IMR-90 (cell line): Measurements from ENCODE around the gene RNF41. TPM values are rescaled to one million over a fixed set of nuclear protein-coding genes. Genes with fewer than 3 reads are reported as not detected.

ENCODE experiments used
- ATAC-seq: fragments of 200-7000 bp; cut with Tn5 transposase; 2 replicates; pipeline ENCODE4 v1.9.1; 2020; ENCODE audit warnings: low read depth, mild to moderate bottlenecking, moderate library complexity
- BruUV-seq: library from RNA; stranded (reverse); fragments of 400-500 nt; replicated peaks from 2 replicates; lab custom pipeline; 2021; lab: Mats Ljungman, UMichigan
- CTCF ChIA-PET: fragments of 300-600 bp; formaldehyde crosslinking; extraction: SDS; loops from one replicate; lab custom pipeline; 2021; ENCODE audit warnings: antibody characterized with exemption; lab: Yijun Ruan, JAX
- POLR2A ChIA-PET: fragments of 300-600 bp; sonication (Branson Sonifier 250); formaldehyde crosslinking; loops from one replicate; lab custom pipeline; 2022; ENCODE audit warnings: antibody characterized with exemption; ENCODE audit not compliant: unreplicated experiment; lab: Charles Lee
- DNase-seq: peaks from one replicate; pipeline ENCODE4 v3.0.0; 2013
- H2AFZ ChIP-seq: replicated peaks from 2 replicates; pipeline ENCODE3; 2013; ENCODE audit warnings: low read length, mild to moderate bottlenecking; ENCODE audit not compliant: poor library complexity
- H2AK5ac ChIP-seq: 2 replicates; pipeline ENCODE4 v1.6.1; 2013; ENCODE audit warnings: low read depth, low read length, inconsistent platforms
- H2AK9ac ChIP-seq: replicated peaks from 2 replicates; pipeline ENCODE3; 2013; ENCODE audit warnings: mild to moderate bottlenecking, low read depth, low read length, moderate library complexity; ENCODE audit not compliant: poor library complexity
- H2BK120ac ChIP-seq: 2 replicates; pipeline ENCODE4 v1.6.1; 2013; ENCODE audit warnings: low read depth, low read length, inconsistent platforms
- H2BK15ac ChIP-seq: 3 replicates; pipeline ENCODE4 v1.6.1; 2013; ENCODE audit warnings: low read depth, low read length, inconsistent platforms
- H2BK20ac ChIP-seq: 2 replicates; pipeline ENCODE4 v1.6.1; 2013; ENCODE audit warnings: low read depth, mild to moderate bottlenecking, inconsistent platforms, low read length, moderate library complexity
- H2BK5ac ChIP-seq: 2 replicates; pipeline ENCODE4 v1.6.1; 2013; ENCODE audit warnings: mild to moderate bottlenecking, low read depth, low read length, inconsistent platforms; ENCODE audit not compliant: poor library complexity, severe bottlenecking
- H3K14ac ChIP-seq: replicated peaks from 2 replicates; pipeline ENCODE4 v1.6.1; 2013; ENCODE audit warnings: low read depth, low read length, inconsistent platforms
- H3K18ac ChIP-seq: 2 replicates; pipeline ENCODE4 v1.6.1; 2013; ENCODE audit warnings: low read depth, low read length, control low read depth
- H3K23ac ChIP-seq: 2 replicates; pipeline ENCODE4 v1.6.1; 2013; ENCODE audit warnings: low read depth, low read length, inconsistent platforms
- H3K27ac ChIP-seq: 2 replicates; pipeline ENCODE4 v1.5.1; 2013; ENCODE audit warnings: mild to moderate bottlenecking, control low read depth, low read length; ENCODE audit not compliant: insufficient read depth
- H3K27me3 ChIP-seq: 2 replicates; pipeline ENCODE4 v1.6.1; 2013; ENCODE audit warnings: low read length; ENCODE audit not compliant: control insufficient read depth, insufficient read depth
- H3K36me3 ChIP-seq: 2 replicates; pipeline ENCODE4 v1.6.1; 2013; ENCODE audit warnings: low read length, mixed read lengths; ENCODE audit not compliant: control insufficient read depth, insufficient read depth
- H3K4ac ChIP-seq: 2 replicates; pipeline ENCODE4 v1.6.1; 2013; ENCODE audit warnings: low read depth, low read length, inconsistent platforms
- H3K4me1 ChIP-seq: 2 replicates; pipeline ENCODE4 v1.6.1; 2013; ENCODE audit warnings: low read length, mixed read lengths; ENCODE audit not compliant: control insufficient read depth, insufficient read depth
- H3K4me2 ChIP-seq: 2 replicates; pipeline ENCODE4 v1.6.1; 2013; ENCODE audit warnings: low read depth, mild to moderate bottlenecking, control low read depth, low read length, moderate library complexity
- H3K4me3 ChIP-seq: 2 replicates; pipeline ENCODE4 v1.5.1; 2013; ENCODE audit warnings: low read depth, mild to moderate bottlenecking, control low read depth, low read length, moderate library complexity; ENCODE audit not compliant: insufficient read depth
- H3K56ac ChIP-seq: 2 replicates; pipeline ENCODE4 v1.6.1; 2013; ENCODE audit warnings: low read length, inconsistent platforms; ENCODE audit not compliant: insufficient read depth; ENCODE audit errors: extremely low read depth
- H3K79me1 ChIP-seq, 2 experiments: 2 replicates each; pipeline ENCODE4 v1.6.1; 2013; ENCODE audit warnings: low read length in 2 of 2, inconsistent platforms in 1 of 2, low read depth in 1 of 2
- H3K9ac ChIP-seq: 2 replicates; pipeline ENCODE4 v1.6.1; 2013; ENCODE audit warnings: low read depth, low read length, control low read depth
- H3K9me1 ChIP-seq: 2 replicates; pipeline ENCODE4 v1.6.1; 2013; ENCODE audit warnings: low read length, inconsistent platforms; ENCODE audit not compliant: insufficient read depth
- H3K9me3 ChIP-seq: 2 replicates; pipeline ENCODE4 v1.6.1; 2013; ENCODE audit warnings: low read length; ENCODE audit not compliant: control insufficient read depth, insufficient read depth
- H4K20me1 ChIP-seq: 2 replicates; pipeline ENCODE4 v1.6.1; 2013; ENCODE audit warnings: low read length, inconsistent platforms; ENCODE audit not compliant: insufficient read depth
- H4K5ac ChIP-seq: 2 replicates; pipeline ENCODE4 v1.6.1; 2013; ENCODE audit warnings: mild to moderate bottlenecking, low read depth, low read length, control low read depth
- H4K8ac ChIP-seq, 2 experiments: 2 replicates each; pipeline ENCODE4 v1.6.1; 2013; ENCODE audit warnings: low read depth in 2 of 2, low read length in 2 of 2, control low read depth in 1 of 2, inconsistent platforms in 1 of 2
- H4K91ac ChIP-seq: 2 replicates; pipeline ENCODE4 v1.6.1; 2013; ENCODE audit warnings: low read depth, low read length, inconsistent platforms; ENCODE audit not compliant: insufficient read depth
- CEBPB ChIP-seq: IDR thresholded peaks from 2 replicates; pipeline ENCODE4 v1.6.1; 2012; ENCODE audit warnings: low read depth, low read length, improper control_type of control experiment
- CTCF ChIP-seq: conservative IDR thresholded peaks from 2 replicates; pipeline ENCODE4 v1.5.1; 2012; ENCODE audit warnings: mild to moderate bottlenecking, low read depth, low read length, improper control_type of control experiment
- ELK1 ChIP-seq: fragments of 150-350 bp; IDR thresholded peaks from 2 replicates; pipeline ENCODE4 v1.6.1; 2016; ENCODE audit warnings: low read depth, mild to moderate bottlenecking, low read length, moderate library complexity, borderline replicate concordance
- FOS ChIP-seq: fragments of 150-350 bp; IDR thresholded peaks from 2 replicates; pipeline ENCODE4 v1.6.1; 2016; ENCODE audit warnings: low read depth, low read length
- MAFK ChIP-seq: IDR thresholded peaks from 2 replicates; pipeline ENCODE4 v1.6.1; 2012; ENCODE audit warnings: low read depth, low read length, improper control_type of control experiment
- MAZ ChIP-seq: IDR thresholded peaks from 2 replicates; pipeline ENCODE4 v1.6.1; 2012; ENCODE audit warnings: low read depth, mild to moderate bottlenecking, low read length, improper control_type of control experiment, moderate library complexity, borderline replicate concordance
- MXI1 ChIP-seq: IDR thresholded peaks from 2 replicates; pipeline ENCODE4 v1.6.1; 2012; ENCODE audit warnings: low read depth, mild to moderate bottlenecking, low read length, moderate library complexity, borderline replicate concordance
- POLR2A ChIP-seq: IDR thresholded peaks from 2 replicates; pipeline ENCODE4 v1.6.1; 2012; ENCODE audit warnings: mild to moderate bottlenecking, low read depth, low read length
- RAD21 ChIP-seq: IDR thresholded peaks from 2 replicates; pipeline ENCODE4 v1.6.1; 2012; ENCODE audit warnings: low read length, improper control_type of control experiment
- RCOR1 ChIP-seq: IDR thresholded peaks from 2 replicates; pipeline ENCODE4 v1.6.1; 2012; ENCODE audit warnings: mild to moderate bottlenecking, low read length, improper control_type of control experiment; ENCODE audit not compliant: insufficient replicate concordance
- RFX5 ChIP-seq: IDR thresholded peaks from 2 replicates; pipeline ENCODE4 v1.8.0; 2012; ENCODE audit warnings: low read depth, mild to moderate bottlenecking, low read length, moderate library complexity
- SMC3 ChIP-seq: fragments of 150-350 bp; IDR thresholded peaks from 2 replicates; pipeline ENCODE4 v1.6.1; 2016; ENCODE audit warnings: low read depth, mild to moderate bottlenecking, antibody characterized with exemption, low read length, moderate library complexity
- USF2 ChIP-seq: fragments of 150-350 bp; IDR thresholded peaks from 2 replicates; pipeline ENCODE4 v1.6.1; 2017; ENCODE audit warnings: mild to moderate bottlenecking, antibody characterized with exemption, low read length, low read depth
- WGBS, 2 experiments: methylation state at CpG; one replicate each; pipeline versions ENCODE4 v1.1.5 to v1.1.7; 2013; ENCODE audit warnings: missing lambda C conversion rate in 2 of 2; ENCODE audit not compliant: insufficient read length in 1 of 2; ENCODE audit errors: extremely low coverage in 2 of 2; 5-methylcytosine and 5-hydroxymethylcytosine counted together
- dilution Hi-C: fragments of 300-500 bp; cut with HindIII; formaldehyde crosslinking; loops from one replicate; pipeline ENCODE4 v1.14.3; 2018; ENCODE audit warnings: low sequenced_read_pairs; ENCODE audit not compliant: unreplicated experiment
- in situ Hi-C: fragments of 300-500 bp; cut with MboI; formaldehyde crosslinking; loops from 3 replicates; pipeline ENCODE4 v1.14.3; 2019; ENCODE audit warnings: low sequenced_read_pairs, inconsistent platforms, mixed read lengths
- intact Hi-C: fragments of 100-400 bp; cut with micrococcal nuclease; formaldehyde crosslinking; loops from 2 replicates; pipeline ENCODE4 v1.10.0; 2022
- polyA plus RNA-seq, 3 experiments: library from polyadenylated mRNA; depleted of rRNA; stranded (reverse); fragments of >200 nt; gene quantifications; 2 replicates each; pipeline ENCODE4 v1.2.3, GENCODE V29; 2012; ENCODE audit warnings: low replicate concordance in 1 of 3
- total RNA-seq: library from RNA; depleted of rRNA; stranded (reverse); fragments of >200 nt; gene quantifications from 2 replicates; pipeline ENCODE4 v1.2.3, GENCODE V29; 2012

The RNF41 gene
- total and polyA plus RNA-seq, 2 of the 4 experiments (the other 2 are of a cell fraction) = 112 to 272 TPM

GRCh38 chr12:56229082-56229481, 7.4 kb upstream of the RNF41 start:
- Histone ChIP-seq H4K20me1 (no peaks in the 10 kb centered on the region), H2BK120ac (no peak overlapping the region), H3K4me1 (no peaks in the 10 kb centered on the region; the same call in 1 of the 2 replicates), H3K36me3 (peaks cover 6% of the 10 kb centered on the region; the same call in 1 of the 2 replicates), H3K9me1 (peaks cover 8% of the 10 kb centered on the region), H3K18ac (no peak overlapping the region), H2BK5ac (no peak overlapping the region), H3K14ac (no peak overlapping the region), H3K23ac (no peak overlapping the region), H2AFZ (no peak overlapping the region), H2BK20ac (no peak overlapping the region), H3K4ac (no peak overlapping the region), H2AK9ac (no peak overlapping the region), H3K56ac (no peak overlapping the region), H4K91ac (no peak overlapping the region), H3K27ac (no peak overlapping the region), H4K5ac (no peak overlapping the region), H3K27me3 (no peaks in the 10 kb centered on the region), H3K4me2 (no peak overlapping the region), H2AK5ac (no peak overlapping the region), H3K4me3 (no peak overlapping the region), H4K8ac (no peak overlapping the region), H2BK15ac (no peak overlapping the region), H3K9me3 (no peaks in the 10 kb centered on the region), H3K79me1 (peaks cover 14 to 15% of the 10 kb centered on the region in 2 experiments), H3K9ac (no peak overlapping the region)
- CTCF ChIA-PET = no interaction called here
- no CpG with 5 or more reads among the region's 7 CpGs for WGBS, 2 experiments
- POLR2A ChIA-PET = no interaction called here
- intact Hi-C loops = no loop called here
- in situ Hi-C loops = no loop called here
- dilution Hi-C loops = no loop called here
- DNase-seq = no peak
- TSS peak; percentile 95 for BruUV-seq
- TF ChIP-seq USF2 (no peak), CTCF (no peak), SMC3 (no peak), MAFK (no peak), CEBPB (no peak), RAD21 (no peak), MAZ (no peak), POLR2A (no peak), MXI1 (no peak), ELK1 (no peak), RFX5 (no peak), RCOR1 (no peak), FOS (no peak)
- ATAC-seq = no peak
